ENCODE results near the gene EIF2D.

EIF2D gene

DNA sequence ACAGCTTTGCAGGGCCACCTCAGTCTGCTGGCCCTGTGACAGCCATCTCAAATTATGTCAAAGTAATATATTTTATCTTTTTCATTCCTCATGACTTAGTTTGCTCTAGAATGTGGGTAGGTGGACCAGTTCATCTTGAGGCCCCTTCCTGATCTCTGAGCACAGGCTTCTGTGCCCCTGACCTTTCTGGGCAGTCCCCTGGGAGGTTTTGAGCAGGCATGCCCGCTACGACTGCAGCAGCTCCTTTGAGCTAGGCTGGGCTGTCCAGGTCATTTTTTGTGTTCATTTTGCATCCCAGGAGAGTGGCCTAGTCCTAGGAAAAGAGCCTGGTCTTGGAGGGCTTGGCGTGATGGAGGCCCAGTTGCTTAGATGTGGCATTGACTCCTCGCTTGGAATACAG is 42.7 kb downstream of the EIF2D start:
- no peak for DNase-seq

DNA sequence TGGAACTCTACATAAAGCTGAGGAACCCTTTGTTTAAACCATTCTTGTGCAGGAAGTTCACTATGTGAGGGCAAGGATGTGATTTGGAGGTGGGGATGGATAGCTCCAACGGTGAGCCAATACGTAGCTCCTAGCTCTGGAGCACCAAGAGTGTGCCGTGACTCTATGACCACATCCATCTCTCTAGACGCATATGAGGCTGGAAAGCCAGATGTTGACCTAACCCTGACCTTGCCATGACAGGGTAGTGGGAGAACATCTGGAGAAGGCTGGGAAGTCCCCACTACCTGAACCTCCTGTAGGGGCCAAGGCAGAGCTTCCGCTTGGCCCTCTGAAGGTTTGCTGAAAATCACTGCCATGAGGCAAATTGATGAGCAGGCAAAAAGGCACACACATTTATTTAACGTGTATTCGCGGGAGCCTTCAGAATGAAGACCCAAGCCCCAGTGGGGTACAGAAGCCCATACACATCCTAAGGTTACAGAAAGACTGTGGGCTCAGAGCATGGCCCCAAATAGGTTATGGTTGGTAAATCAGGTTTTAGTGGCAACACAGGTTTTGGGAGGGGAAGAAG is 43.4 kb downstream of the EIF2D start:
- DNase-seq = no peak

DNA sequence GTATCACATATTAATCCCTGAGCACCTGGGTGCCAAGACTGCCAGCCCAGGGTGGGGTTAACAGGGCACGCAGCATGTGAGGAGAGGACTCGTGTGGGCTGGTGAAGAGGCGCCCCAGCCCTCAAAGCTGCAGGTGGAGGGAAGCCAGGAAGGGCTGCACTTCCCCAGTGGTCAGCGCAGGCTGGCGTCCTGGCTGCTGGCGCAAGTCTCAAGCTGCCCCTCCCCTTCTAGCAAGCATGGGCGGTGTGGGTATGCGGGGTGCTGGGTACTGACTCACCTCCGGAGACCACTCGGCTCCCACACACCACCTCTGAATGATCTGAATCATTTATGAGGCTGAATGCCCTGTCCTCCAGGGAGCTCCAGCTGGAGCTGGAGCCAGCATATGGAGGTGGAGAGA is 44.0 kb downstream of the EIF2D start:
- no peak for DNase-seq

DNA sequence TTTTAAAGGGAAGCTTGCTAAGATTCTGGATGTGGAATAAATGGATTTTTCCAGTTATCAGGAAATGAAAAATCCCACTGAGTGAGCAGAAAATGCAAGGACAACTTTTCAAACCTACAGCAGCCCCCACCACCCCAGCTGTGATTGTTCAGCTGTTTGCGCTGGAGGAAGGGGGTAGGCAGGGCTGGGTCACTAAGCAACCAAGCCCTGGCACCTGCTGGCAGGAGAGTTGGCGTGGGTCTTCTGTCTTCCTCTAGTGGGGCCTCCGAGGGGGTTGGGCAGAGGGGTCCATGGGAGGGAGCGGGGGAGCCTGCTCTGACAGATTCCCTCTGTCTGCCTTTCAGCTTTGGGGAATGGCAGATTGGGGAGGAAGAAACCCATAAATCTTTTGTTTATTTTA is 45.3 kb downstream of the EIF2D start:
- no peak for DNase-seq

DNA sequence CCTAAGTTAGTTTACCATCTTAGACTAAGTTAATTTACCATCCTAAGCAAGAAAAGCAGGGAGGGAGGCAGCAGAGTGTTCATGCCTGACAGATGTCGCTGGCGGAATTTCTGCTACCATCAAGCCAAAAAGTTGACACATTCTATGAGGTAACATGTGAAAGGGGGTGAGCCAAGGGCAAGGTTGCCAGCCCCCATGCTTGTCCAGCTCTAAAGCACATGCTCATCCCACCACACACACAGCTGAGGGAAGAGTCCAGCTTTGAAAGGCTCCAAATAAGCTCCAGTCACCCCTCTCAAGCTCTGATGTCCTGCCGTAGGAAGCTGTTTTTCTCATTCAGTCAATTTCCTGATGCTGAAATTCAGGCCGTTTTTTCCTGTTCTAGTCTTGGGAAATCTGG is 46.3 kb downstream of the EIF2D start:
- no peak for DNase-seq

DNA sequence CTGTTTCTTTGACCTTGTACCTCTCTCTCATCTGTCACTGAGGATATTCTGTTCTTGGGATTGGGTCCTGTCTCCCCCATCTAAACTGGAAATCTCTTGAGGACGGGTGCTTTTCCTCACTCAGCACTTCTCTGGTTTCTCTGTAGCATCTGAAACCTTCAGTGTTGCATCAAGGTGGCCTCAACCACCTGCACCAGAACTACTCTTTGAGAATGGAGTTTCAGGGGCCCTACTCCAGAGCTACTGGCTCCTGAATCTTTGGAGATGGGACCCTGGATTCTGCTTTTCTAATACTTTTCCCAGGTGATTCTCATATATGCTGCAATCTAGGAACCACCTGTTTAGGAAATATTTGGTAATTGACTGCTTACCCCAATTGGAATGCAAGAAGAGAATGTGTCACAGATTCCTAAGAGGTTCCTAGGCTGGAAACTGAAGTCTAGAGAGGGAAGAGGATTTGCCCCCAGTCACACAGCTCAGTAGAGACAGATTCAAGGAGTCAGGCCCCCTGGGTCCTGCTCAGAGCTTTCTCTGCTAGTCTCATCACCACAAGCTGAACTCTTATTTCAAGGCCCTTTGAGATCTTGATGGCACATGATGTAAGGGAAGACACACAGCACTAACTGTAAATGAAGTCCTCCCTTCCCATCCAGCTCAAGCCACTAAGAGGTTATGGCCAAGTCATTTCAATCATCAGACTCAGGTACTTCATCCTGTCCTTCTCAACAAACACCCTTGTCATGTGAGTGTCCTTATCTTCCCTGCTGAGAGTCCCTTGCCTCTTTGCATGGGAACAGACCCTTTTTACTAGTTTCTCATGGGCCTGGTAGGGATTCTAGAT is 48.7 kb downstream of the EIF2D start:
- DNase-seq = no peak

DNA sequence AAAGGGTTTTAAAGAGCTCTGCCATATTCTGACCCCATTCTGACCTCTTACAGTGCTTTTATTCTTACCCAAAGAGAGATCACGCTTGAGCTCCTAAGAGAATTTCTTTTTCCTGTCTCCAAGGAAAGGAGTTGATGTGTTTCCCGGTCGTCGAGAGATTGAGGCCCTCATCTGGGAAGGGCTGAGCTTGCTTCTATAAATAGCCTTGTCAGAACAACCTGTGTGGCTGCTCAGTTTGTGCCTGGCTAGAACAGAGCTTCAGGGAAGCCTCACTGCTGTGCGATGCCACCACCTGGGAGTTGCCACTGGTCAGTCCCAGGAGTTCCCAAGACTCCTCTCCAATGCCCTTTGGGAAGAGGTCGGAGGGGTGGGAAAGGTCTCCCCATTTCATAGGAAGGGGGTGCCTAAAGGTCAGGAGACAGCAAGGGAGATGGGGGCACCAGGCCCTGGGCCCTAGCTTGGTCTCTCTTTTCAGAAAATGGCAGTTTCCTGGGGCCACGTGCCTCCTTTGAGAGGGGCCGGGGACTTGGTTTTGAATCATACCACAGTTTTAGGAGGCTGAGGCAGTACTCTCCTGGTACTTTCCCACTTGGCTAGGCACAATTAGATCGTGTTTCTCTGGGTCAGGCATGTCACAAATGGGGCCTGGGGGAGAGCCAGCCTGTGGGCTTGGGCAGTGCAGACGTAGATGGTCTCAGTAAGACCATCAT is 52.1 kb downstream of the EIF2D start:
- DNase-seq = no peak

DNA sequence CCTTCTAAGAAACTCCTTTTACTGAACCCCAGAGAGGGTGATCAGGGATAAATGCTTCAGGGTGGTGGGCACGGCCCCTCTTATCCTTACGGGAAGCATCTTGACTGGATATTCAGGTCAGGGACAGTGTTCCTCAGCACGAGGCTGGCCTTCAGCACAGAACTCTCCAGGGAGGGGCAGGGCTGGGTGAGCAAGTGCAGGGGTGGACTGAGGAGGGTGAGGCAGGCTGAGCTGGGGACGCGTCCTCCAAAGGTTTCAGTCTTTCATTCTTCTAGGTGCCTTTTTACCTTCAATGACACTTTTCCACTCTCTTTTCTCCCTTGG is 52.6 kb downstream of the EIF2D start:
- DNase-seq = peak in 1 of 14 donors; percentile 16

DNA sequence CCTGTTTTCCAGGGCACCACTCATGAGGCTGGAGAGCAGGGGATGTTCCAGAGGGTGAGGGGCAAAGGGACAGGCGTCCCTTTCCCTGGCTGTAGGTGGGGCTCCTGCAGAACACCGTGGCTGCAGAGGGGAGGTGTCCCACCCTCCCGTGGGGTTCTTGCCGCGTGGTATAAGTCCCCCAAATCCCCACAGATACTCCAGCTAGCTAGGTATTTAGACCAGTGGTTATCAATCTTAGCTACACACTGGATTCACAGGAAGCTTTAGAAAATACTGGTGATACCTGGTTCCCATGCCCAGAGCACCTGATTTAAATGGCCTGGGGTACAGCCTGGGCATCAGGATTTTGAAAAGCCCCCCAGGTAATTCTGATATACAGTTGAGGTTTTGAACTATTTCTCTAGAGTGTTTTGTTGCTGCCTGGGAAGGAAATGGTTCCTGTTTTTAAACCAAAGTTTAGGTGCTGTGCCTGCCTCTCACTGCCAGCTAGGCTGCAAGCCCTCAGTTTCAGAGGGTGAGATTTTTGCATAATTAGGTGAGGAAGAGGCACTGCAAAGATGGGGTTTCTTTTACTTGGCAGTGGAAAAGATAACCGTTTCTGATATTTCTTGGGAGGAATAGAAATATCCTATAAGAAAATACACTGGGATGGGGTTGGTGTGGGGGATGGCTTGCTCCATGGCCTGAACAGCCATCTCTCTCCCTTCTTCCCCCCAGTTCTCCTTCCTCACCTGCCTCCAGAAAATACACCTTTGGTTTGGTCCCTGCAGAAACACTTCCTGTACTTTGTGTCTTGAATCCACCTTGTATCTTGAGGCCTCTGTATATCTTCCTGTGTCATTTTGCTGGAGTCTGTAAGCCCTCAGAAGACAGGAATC is 53.2 kb downstream of the EIF2D start:
- DNase-seq = no peak

DNA sequence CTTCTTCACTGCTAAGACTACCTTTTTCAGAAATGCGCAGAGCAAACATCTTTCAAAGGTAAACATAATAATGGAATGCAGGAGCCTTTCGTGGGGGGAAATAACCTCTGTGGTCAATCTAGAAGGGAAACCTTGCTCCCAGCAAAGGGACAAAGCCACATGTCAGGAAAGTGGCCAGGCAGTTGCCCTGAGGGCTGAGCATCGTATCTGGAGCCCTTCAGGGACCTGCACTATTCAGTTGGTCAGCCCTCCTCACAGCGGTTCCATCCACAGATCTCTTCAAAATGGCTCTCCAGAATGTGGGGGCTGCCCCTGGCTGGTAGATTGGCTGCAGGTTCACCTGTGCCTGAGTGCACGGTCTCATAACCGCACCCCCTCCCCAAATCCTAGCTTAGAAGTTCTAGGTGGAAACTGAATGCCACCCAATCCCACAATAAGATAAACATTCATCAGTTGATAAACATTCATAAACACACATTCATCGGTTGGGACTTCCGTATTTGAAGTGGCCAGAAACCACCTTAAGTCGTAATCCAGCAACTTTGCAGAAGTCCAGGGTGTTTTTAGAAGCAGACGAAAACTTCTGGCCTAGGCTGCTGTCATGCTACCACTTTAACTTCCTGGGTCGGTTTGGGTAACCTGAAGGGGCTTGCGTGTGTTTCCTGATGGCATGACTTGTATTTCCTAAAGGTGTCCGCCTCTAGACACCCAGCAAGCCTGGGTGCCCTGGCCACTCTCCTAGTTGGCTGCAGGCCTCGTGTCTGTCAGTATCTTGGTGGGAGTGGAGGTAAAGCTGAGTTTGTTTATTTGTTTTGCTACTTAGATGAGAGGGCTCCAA is 54.4 kb downstream of the EIF2D start:
- peak in 4 of 14 donors; percentile 14 to 30 (median 22) for DNase-seq

DNA sequence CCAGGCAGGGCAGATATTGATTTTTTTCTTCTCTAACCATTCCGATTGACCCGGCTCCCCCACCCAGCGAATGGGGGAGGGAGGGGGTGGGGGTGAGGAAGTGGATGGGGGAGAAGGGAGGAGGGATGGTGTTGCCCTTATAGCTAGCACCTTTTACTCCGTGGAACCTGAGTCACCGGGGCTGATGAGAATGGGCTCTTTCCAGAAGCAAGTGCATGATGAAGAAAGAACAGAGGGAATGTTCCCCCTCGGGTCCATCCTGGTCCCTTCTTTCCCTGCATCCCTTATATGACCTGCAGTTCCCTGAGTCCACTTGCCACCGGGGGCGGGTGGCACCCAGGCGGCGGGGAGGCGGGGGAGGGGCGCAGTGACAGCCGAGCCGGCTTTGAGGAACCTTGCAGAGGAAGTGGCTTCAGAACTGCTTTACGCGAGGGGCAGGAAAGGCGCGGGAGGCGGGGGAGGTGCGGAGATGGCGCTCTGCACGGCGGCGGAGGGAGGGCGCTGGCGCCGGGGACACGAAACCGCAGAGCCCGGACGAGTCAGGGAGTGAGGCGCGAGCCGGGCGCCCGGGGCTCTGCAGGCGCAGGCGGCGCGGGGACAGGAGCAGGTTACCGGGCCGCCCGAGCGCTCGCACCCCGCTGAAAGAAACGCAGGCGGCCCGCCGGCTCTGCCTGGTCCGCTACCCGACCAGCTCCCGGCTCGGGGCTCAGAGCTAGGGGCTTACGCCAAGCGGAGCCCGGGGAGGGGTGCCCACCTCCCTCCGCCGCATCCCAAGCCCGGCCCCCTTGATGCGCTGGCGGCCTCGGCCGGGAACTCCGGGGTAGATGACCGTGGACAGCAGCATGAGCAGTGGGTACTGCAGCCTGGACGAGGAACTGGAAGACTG is 55.3 kb downstream of the EIF2D start:
- peak in 13 of 14 donors; percentile 11 to 77 (median 53) for DNase-seq

DNA sequence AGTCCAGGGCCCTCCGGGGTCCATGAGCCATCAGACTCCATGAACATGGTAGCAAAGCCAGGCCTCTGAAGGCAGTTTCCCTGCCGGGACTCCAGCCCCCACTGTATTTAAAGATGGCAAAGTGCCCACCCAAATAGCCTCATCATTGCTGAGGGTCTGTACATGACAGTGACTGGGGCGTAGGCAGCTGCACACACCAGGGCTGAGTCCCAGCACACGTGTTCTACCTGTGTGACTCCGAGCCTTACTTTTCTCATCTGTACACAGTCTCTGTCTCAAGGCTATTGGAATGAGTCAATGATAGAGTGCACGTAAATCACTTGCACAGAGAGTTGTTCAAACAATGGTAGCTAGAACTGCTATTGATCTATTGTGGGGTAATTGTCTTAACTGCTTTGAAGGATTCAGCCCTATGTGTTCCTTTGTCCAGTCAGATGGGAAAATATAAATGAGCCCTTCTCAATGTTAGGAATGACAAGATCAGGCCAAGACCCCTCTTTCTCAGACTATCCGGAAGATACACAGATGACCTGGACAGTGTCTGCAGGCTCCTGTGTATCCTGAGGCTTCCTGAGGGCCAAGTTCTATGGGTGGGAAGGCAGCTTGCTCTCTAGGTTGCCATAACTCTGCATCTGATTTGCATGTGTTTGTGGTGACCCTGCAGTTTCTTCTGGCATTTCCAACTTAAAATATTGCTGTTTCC is 56.1 kb downstream of the EIF2D start:
- DNase-seq = no peak

DNA sequence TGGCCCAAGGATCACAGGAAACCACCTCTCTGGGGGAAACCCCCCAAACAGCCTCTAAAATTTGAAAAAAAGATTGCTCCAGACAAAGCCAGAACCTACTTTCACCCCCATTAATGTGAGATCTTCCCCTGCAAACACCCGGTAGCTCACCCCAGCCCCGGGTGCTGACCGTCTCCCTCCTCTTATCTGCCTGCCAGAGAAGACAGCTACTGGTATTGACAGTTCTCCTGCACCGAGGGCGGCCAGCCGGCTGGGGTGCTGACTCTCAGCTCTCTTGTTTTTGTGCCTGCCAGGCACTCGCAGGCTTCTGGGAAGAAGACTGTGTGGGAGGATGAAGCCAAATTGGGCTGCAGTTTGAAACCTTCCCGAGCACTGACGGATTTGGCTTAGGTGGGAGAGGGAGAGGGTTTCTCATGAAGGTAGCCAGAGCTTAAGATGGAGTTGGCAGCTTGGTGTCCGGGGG is 56.8 kb downstream of the EIF2D start:
- DNase-seq = peak in 6 of 14 donors; percentile 10 to 55 (median 24)

DNA sequence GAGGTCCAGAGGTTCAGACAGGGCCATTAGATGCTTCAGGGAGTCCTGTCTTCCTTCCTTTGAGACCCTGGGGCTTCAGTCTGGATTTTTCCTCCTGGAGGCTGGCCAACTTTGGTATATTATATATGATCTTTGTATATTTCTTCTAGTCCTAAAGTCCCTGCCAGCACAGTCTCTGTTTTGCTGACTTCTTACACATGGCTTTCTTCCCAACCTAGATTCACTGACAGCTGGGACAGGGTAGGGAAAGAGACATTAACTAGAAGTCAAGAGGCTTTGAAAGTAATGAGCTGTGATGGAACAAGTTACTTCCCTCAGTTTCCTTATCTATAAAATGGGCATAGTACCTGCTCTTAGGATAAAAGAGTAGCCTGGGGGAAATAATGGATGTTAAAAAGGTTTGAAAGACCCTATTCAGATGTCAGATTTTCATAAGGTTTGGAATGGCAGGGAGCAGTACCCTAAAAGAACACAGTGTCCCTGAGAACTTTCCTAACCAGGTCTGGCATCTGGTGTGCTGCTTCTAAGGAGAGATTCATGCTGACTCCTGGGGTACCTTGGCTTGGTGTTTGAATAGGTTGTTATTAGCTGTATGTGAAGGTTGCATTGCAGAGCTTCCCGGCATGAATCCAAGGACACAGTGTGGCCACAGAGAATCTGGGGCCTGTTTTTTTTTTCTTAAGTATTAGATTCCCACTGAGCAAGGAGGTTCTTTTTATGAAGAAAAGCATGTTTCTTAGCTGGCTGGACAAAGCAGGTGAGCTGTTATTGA is 57.4 kb downstream of the EIF2D start:
- no peak for DNase-seq

DNA sequence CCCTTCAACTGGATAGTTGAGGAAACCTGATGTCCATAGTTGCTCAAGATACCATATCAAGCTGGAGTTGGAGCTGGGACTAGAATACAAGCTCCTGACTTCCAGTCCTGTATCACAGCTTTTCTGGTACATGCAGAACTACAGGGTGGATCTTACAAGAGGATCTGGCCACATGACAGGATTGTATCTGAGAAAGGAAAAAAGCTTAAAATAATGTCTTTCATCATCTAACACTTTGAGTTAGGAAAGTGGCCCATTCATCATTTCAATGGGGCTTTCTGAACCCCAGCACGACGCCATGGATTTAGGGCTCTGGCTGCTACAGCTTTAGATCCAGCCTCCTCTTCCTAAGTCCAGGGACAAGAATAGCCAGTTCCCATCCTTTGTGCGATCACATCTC is 58.1 kb downstream of the EIF2D start:
- DNase-seq = no peak

DNA sequence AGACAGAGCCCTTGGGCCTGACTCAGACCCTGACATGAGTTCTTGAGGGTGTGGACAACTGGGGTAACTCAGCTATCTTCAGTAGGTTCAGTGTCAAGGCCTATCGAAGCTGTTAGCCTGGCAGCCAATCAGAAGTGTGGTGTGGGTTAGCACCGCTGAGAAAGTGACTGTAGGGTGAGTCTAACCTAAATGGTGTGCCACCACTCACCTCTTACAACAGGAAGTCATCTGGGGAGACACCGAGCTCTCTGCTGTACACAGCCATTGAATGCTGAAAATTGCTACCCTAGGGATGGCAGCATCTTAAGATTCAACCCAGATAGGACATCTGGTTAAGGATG is 60.3 kb downstream of the EIF2D start:
- DNase-seq = no peak

DNA sequence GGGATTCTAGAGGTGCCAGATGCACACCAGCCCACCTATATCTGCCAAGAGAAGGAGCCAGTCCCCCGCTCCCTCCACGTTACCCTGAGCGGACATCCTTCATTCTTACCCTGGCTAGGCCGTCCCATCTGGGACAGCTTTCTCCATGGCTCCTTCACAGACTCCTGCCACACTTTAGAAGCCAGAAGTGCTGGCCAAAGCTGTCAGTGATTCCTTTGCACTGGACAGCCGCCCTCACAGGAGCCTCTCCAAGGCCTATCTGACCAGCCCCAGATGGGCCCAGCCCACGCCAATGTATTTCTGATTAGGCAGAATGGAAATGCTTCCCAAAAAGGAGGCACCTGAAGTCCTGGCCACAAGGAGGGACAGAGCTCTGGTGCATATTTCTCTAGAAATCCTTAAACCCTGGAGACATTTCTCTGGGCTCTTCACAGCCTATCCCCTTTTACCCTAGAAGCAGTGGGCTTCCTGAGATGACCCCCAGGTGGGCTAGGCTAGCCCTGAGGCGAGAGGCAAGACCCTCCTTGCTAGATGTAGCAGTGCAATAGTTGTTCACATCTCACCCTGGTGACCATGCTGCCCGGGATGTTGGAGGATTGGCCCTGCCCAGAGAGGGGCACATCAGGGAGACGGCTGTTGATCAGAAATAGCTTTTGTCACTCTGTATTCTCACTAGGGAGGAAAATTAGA is 60.8 kb downstream of the EIF2D start:
- no peak for DNase-seq

DNA sequence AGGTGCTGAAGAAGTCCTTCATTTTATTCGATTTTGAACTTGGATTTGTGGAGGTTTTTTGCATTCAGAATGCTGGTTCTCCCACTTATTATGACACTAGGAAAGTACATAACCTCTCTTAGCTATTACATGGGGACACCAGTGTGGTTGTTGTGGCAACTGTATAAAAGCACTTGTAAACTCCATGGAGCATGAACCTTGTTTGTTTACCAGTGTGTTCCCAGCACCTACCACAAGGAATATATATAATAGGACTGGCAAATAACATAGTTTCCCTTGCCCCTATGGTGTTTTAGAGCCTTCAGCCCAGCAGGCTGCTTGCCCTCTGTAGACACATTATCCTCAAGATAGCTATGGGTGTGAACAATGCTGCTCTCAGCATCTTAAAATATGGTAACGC is 61.8 kb downstream of the EIF2D start:
- DNase-seq = no peak

DNA sequence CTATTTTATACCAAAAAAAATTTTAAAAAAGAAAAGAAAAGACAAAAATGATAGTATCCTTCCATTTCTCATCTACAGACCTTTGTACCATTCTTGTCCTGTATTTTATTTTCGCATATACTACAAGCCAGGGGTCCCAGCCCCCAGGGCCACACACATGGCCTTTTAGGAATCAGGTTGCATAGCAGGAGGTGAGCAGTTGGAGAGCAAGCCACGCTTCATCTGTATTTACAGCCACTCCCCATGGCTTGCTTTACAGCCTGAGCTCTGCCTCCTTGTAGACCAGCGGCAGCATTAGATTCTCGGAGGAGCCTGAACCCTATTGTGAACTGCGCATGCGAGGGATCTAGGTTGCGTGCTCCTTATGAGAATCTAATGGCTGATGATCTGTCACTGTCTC is 65.2 kb downstream of the EIF2D start:
- no peak for DNase-seq

Measured in C1 segment of cervical spinal cord (tissue), 14 donors.